Urinary bladder (tissue), 4 donors: ENCODE measurements around the gene TMEM179. TPM values are rescaled to one million over a fixed set of nuclear protein-coding genes. Genes with fewer than 3 reads are reported as not detected.

Experiments
- DNase-seq: peaks from one replicate; pipeline ENCODE4 v3.0.0-alpha.2; 2015; ENCODE audit errors: extremely low spot score
- H3K27ac ChIP-seq: one replicate; pipeline ENCODE4 v1.5.1; 2013; ENCODE audit warnings: low read depth, mild to moderate bottlenecking, moderate library complexity
- H3K36me3 ChIP-seq: one replicate; pipeline ENCODE4 v1.6.1; 2013; ENCODE audit warnings: mild to moderate bottlenecking, moderate library complexity; ENCODE audit not compliant: insufficient read depth
- H3K4me1 ChIP-seq: one replicate; pipeline ENCODE4 v1.6.1; 2013; ENCODE audit warnings: mild to moderate bottlenecking, moderate library complexity; ENCODE audit not compliant: insufficient read depth
- H3K4me3 ChIP-seq: one replicate; pipeline ENCODE4 v1.5.1; 2013; ENCODE audit warnings: low read depth, low read length
- WGBS: extraction: QIAGEN DNeasy Blood & Tissue Kit; methylation state at CpG from one replicate; pipeline ENCODE4 v1.1.7; 2013; 5-methylcytosine and 5-hydroxymethylcytosine counted together
- polyA plus RNA-seq: library from polyadenylated mRNA; stranded (reverse); fragments of 200-250 nt; gene quantifications from one replicate; pipeline ENCODE4 v1.2.3, GENCODE V29; 2013
- total RNA-seq: library from RNA; depleted of rRNA; stranded (reverse); fragments of >200 nt; gene quantifications from one replicate; pipeline ENCODE4 v1.2.3, GENCODE V29; 2014
- donor health status: healthy with polysubstance abuse.
- donor health status: healthy.

The TMEM179 gene
- total and polyA plus RNA-seq, 2 donors, result 1.9 to 3.0 TPM

DNA sequence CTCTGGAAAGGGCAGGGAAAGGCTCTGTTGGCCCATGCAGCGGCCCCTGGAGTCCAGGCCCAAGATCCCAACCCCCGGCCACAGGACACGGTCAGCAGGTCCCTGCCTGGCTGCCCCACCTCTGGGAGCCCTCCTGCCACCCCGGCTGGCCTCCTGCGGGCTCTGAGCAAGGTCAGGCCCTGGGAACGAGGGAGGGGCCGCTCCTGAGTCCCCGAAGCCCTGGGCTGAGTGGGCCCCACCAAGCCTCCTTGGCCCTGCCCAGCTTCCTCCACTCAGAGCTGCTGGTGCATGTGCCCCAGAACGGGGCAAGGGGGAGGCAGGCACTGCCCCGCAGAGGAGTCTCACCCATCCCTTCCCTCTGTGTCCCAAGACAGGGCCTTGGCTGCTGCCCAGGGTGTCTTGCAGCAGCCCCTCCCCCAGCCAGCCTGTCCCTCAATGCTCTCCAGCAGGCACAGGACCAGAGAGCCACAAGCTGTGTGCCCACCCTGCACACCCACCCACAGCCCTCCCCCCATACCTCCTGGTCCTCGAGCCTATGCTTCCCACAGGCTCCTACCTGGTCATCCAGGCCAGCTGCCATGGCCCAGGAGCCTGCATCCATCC is 32.4 kb downstream of the TMEM179 start:
- WGBS, result 87% methylated on average over 11 of the region's 11 CpGs
- Histone ChIP-seq H3K27ac (no peak overlapping the region), H3K4me3 (no peak overlapping the region), H3K36me3 (no peaks in the 10 kb centered on the region), H3K4me1 (no peaks in the 10 kb centered on the region)
- no peak for DNase-seq

DNA sequence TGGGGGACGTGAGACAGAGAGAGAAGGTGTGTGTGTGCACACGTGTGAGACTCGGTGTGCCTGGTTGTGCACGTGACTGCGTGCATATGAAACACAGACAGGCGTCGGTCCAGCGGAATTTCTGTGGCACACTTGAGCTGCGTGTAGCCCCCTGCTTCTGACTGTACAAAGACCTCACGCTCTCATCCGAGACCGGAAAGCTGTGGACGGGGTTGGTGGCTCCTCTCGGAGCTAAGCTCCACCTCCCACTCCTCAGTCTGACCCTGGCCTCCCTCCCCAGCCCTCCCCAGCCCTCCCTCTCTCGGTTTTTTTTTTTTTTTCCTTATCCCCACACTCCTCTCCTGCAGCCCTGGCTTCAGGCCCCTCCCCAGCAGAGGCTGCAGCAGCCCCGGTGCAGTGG is 33.3 kb downstream of the TMEM179 start:
- WGBS, result 79% methylated on average over 16 of the region's 16 CpGs
- no peaks in the 10 kb centered on the region for H3K36me3 ChIP-seq
- DNase-seq, result no peak
- H3K4me1 ChIP-seq, result no peaks in the 10 kb centered on the region
- no peak overlapping the region for H3K27ac ChIP-seq
- H3K4me3 ChIP-seq, result no peak overlapping the region

DNA sequence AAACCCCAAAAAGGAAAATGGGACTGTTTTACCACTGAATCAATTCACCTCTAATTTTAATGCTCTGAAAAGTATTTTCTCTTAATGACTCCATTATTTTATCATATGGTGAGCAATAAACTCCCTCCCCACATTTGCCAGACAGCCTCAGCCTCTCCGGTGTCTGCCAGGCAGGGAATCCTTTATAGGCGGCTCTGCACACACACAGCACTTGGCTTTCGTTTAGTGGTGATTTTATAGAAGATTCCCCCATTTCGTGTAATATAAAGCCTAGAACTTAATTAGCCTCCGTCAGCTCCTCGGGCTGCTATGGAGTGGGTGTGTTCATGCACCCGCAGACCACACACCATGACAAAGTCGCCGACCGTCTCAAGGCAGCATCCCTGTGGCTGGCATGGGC is 35.1 kb downstream of the TMEM179 start:
- no peak for DNase-seq
- H3K4me3 ChIP-seq, result no peak overlapping the region
- no peak overlapping the region for H3K27ac ChIP-seq
- no peaks in the 10 kb centered on the region for H3K4me1 ChIP-seq
- H3K36me3 ChIP-seq, result no peaks in the 10 kb centered on the region
- WGBS, result 39% methylated on average over 10 of the region's 10 CpGs

DNA sequence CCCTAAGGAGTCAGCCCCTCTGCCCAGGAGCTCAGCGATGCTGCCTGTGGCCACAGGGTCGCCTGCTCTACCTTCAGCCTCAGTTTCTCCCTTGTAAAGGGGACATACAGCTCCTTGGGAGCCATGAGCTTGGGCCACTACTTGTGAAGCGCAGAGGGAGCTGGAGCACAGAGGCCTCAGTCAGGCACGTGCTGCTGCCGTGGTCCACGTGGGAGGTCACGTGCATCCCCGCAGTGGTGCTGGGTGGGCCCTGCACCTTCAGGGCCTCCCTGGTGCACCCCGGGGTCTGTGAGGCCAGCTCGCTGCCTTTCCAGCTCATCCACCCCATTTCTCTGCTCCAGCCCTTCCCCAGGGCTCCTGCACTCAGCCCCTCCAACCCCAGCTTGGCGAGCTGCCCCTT is 36.0 kb downstream of the TMEM179 start:
- H3K4me1 ChIP-seq, result no peaks in the 10 kb centered on the region
- H3K27ac ChIP-seq, result no peak overlapping the region
- DNase-seq, result no peak
- H3K36me3 ChIP-seq, result no peaks in the 10 kb centered on the region
- 87% methylated on average over 11 of the region's 11 CpGs for WGBS
- no peak overlapping the region for H3K4me3 ChIP-seq

DNA sequence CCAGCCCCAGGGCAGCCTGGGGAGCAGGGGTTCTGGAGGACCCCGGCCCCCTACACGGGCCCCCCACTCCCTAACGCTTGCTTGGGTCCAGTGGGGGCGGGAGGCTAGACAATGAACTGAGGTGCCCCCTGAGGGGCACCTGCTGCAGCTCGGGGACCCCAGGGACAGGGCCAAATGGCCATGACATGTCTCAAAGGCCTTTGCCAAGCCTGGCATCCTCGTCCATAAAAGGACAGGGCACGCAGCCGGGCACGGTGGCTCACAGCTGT is 36.7 kb downstream of the TMEM179 start:
- Histone ChIP-seq H3K27ac (no peak overlapping the region), H3K4me3 (no peak overlapping the region), H3K36me3 (no peaks in the 10 kb centered on the region), H3K4me1 (no peaks in the 10 kb centered on the region)
- 70% methylated on average over 9 of the region's 9 CpGs for WGBS
- DNase-seq, result no peak

DNA sequence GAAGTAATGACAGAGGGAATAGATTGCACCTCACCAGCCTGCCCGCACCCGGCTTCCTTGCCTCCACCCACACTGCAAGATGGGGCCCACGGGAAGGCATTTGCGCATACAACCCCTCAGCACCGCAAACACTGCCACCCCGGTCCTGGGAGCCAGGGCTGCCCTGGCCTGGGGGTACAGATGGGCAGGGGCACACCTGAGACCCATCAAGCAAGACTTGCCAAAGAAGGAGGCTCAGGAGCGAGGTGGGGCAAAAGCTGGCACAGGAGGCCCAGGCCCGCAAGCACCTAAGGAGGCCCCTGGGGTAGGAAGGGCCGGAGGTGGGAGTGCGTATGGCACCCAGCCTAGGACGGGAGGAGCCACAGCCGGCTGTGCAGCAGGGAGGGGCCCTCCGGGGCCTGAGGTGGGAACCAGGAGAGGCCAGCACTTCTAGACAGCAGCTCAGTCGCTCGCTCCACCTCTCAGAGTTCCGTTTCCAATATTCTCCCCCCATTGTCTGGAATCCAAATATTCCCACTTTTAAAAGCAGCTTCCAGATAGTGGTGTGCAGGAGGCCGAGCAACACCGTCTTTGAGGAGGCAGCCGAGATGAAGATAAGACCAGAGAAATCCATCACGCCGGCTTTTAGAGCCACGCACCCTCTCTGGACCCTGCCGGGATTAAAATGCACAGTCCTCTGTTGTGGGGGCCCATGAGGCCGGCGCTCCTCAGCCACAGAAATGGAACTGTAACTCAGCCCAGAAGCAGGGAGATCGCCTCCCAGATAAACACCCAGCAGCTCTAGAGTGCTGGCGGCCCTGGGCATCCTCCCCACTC is 37.2 kb downstream of the TMEM179 start:
- H3K36me3 ChIP-seq, result no peaks in the 10 kb centered on the region
- no peak overlapping the region for H3K4me3 ChIP-seq
- H3K4me1 ChIP-seq, result no peaks in the 10 kb centered on the region
- no peak overlapping the region for H3K27ac ChIP-seq
- WGBS, result 33% methylated on average over 27 of the region's 27 CpGs
- DNase-seq, result no peak

DNA sequence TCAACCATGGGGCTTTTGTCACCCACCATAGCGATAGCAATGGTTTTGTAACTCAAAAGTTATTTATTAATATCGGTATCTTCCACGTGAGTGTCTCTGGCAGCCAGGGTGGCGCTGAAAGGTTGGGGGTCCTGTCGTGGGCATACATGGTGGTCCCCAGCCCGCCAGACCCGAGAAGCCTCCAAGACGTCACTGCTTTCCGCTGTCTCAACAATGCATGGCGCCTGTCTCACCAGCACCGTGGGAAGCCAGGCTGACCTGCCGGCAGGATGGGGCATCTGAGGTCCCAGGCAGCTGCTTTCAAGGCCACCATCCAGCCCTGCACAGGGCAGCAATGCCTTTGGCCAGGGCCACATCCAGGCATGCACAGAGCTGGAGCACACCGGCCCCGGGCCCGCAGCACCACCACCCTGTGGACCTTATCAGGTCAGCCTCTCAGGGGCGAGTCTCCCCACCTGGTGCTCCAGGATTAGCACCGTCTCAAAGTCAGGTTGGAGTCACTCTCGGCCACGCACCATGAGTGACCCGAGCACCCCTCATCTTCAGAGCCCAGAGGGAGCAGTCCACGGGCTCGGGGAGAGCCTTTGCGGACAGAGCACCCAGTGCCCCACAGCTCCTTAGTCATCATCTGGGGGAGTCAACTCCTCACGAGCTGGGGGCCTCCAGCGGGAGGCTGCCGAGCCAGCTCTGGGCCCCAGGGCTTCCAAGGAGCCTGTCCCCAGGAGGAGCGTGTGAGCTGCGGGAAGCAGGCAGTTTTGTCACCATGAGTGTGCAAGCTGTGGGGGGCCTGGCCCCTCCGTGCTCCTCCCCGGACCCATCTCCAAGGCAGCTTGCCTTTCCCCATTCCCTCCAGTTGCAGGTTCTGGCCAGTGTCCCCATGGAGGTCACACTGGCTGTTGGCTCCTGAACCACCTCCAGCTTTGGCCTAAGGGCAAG is 39.6 kb downstream of the TMEM179 start:
- DNase-seq, result no peak
- Histone ChIP-seq H3K4me1 (no peaks in the 10 kb centered on the region), H3K36me3 (no peaks in the 10 kb centered on the region), H3K4me3 (no peak overlapping the region), H3K27ac (no peak overlapping the region)
- WGBS, result 80% methylated on average over 30 of the region's 30 CpGs

DNA sequence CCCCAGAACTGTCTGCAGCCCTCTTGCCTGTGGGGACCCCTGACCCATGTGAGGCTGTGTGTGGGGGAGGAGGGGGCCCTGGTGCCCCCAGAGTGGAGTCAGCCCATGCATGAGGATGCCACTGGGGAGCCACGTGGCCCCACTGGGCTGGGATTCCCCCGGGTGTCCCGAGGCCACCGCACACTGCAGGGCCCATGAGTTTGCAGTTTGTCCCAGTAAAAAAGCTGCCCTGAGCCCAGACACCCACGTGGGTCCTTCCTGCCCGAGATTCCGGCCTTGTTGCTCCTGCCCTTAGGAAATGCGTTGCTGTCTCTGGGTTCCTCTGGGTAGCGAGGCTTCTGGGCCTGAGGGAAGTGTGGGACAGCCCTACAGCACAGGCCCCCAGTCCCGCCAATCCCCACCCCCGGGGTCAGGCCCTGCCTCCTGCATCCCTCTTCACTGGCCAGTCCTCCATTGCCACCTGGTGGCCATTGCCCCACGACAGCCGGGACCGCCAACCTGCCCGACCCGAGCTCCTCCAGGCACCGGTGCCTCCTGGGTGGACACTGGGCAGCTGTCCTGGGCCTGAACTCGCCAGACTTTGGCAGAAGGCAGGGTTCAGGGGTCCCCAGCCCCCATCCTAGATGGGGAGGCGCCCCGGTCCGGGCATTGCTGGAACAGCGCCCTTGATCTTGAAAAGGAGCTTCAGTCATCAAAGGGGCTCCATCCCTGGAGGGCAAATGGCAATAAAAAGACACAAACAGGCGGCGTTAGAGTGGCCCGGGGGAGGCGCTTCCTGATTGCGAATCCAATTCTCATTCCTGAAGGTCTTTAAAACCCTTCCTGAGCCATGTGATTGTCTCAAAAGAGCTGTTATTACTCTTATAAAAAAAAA is 40.6 kb downstream of the TMEM179 start:
- H3K27ac ChIP-seq, result no peak overlapping the region
- DNase-seq, result no peak
- H3K4me1 ChIP-seq, result no peaks in the 10 kb centered on the region
- no peak overlapping the region for H3K4me3 ChIP-seq
- 9% methylated on average over 27 of the region's 27 CpGs for WGBS
- no peaks in the 10 kb centered on the region for H3K36me3 ChIP-seq

DNA sequence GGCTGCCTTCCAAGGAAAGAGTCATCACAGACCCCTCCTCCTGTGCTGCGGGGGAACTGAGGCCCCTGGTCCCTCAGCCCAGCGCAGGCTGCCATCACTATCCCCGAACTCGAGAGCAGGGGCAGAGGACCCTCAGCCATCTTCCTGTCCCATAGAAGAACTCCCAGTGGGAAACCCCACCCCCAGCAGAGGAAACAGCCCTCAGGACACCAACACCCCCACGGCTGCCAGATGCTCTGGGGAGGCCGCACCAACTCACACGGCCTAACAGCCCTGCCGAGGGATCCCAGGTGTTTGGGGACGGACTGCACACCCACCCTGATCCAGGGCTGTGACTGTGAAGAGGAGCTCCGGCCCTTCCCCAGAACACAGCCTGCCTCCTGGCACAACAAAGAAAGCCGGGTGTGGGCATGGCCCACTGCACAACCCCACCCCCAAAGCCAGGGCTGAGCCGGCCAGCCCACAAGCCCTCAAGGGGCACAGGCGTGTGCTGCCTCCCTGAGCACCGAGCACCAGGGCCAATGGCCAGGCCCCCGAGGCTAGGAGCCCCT is 41.3 kb downstream of the TMEM179 start:
- no peaks in the 10 kb centered on the region for H3K4me1 ChIP-seq
- no peak overlapping the region for H3K27ac ChIP-seq
- no peak overlapping the region for H3K4me3 ChIP-seq
- WGBS, result 70% methylated on average over 15 of the region's 15 CpGs
- no peaks in the 10 kb centered on the region for H3K36me3 ChIP-seq
- DNase-seq, result no peak

DNA sequence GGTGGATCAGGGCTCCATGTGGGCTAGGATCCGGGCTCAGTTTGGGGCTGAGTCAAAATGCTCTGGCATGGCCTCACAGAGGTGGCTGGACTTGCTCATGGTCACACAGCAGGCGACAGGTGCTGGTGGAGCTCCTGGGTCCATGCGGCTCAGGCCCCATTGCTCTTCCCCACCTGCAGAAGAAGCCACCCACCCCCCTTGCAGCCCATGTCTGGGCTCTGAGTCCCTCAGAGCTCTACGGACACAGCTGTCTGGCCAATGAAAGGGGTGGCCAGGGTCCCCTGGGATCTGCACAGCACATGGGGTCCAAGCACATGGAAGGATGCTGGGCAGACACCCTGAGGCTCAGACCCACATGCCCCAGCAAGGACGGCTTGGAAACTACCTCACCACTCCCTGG is 42.0 kb downstream of the TMEM179 start:
- no peak for DNase-seq
- WGBS, result 85% methylated on average over 5 of the region's 5 CpGs
- Histone ChIP-seq H3K27ac (no peak overlapping the region), H3K4me1 (no peaks in the 10 kb centered on the region), H3K36me3 (no peaks in the 10 kb centered on the region), H3K4me3 (no peak overlapping the region)

DNA sequence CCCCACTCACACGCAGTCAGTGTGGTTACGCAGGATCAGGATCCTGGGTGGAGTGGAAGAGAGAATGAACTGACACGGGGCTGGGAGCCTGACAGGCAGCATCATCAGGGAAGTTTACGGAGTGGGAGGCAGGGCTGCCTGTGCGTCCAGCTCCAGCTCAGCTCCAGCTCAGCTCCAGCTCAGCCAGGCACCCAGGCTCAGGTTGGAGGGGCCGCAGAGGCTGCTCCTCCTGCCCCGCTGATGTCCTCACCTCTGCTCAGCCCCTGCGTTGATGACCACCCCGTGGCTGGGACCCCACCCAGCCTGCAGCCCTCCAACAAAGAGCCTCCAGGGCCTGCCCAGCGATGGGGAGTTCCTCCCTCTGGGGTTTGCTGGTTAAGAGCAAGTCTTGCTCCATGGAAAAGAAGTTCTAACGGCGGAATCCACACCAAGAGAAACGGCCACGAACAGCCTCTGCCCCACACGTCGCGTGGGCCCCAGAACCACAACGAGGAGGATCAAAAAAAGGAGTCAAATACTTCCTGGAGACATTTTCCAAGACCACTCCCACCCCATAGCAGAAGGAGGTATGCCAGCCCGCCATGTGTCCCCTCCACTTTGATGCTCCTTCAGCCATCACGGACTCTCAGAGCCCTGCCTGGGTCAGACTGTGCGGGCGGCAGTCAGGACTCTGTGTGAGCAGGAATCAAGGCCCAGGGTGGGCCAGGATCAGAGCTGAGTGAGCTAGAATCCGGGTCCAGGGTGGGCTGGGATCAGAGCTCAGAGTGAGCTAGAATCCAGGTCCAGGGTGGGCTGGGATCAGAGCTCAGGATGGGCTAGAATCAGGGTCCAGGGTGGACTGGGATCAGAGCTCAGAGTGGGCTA is 42.7 kb downstream of the TMEM179 start:
- no peaks in the 10 kb centered on the region for H3K4me1 ChIP-seq
- H3K27ac ChIP-seq, result no peak overlapping the region
- H3K4me3 ChIP-seq, result no peak overlapping the region
- H3K36me3 ChIP-seq, result no peaks in the 10 kb centered on the region
- no peak for DNase-seq
- WGBS, result 79% methylated on average over 23 of the region's 23 CpGs

DNA sequence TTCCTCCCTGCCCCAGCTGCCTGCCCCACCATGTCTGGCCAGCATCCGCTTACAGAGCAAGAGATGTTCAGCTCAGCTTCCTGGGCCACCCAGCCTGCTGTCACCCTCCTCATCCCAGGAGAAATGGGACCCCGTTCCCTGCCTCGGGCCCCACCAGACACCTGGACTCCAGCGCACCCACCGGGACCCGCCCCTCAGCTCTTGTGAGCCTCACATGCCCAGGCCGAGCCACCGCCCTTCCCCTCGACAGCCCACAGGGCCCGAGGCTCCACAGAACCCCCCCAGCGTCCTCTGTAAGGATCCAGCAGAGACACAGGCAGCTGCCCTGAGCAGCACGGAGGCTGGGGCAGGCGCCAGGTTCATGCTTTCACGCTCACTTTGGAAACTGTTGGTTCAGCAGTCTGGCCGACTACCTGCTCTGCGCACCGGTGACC is 43.4 kb downstream of the TMEM179 start:
- Histone ChIP-seq H3K4me1 (no peaks in the 10 kb centered on the region), H3K4me3 (no peak overlapping the region), H3K36me3 (no peaks in the 10 kb centered on the region), H3K27ac (no peak overlapping the region)
- WGBS, result 66% methylated on average over 17 of the region's 17 CpGs
- no peak for DNase-seq
